SK-N-SH treated with all-trans-retinoic acid at 6 μM for 48 hours (cell line): ENCODE data around the gene ALPG.
"Not testable (repeated sequence)": the region's sequence is repeated elsewhere in the genome, so short reads cannot be mapped to it uniquely, and the experiment has no call there.

Experiments used
- ATAC-seq: fragments of 200-7000 bp; cut with Tn5 transposase; 3 replicates; pipeline ENCODE4 v1.9.1; 2020; ENCODE audit warnings: mild to moderate bottlenecking, moderate library complexity
- ARNTL ChIP-seq: fragments of 450-650 bp; formaldehyde crosslinking; IDR thresholded peaks from 2 replicates; pipeline ENCODE4 v1.5.0; 2020; ENCODE audit warnings: low read depth, mild to moderate bottlenecking, moderate library complexity, borderline replicate concordance
- BACH2 ChIP-seq: fragments of 250-450 bp; sonication (Bioruptor Pico); IDR thresholded peaks from 2 replicates; pipeline ENCODE4 v1.9.0; 2021; ENCODE audit warnings: mild to moderate bottlenecking, borderline replicate concordance
- CSDC2 ChIP-seq: fragments of 250-450 bp; sonication (Bioruptor Pico); IDR thresholded peaks from 2 replicates; pipeline ENCODE4 v1.5.0; 2020; ENCODE audit warnings: mild to moderate bottlenecking, moderate library complexity
- CSRNP3 ChIP-seq: fragments of 250-450 bp; sonication (Bioruptor Pico); IDR thresholded peaks from 2 replicates; pipeline ENCODE4 v1.5.1; 2021; ENCODE audit warnings: mild to moderate bottlenecking, moderate library complexity
- GLIS3 ChIP-seq: fragments of 250-450 bp; sonication (Bioruptor Pico); IDR thresholded peaks from 2 replicates; pipeline ENCODE4 v1.5.0; 2020; ENCODE audit warnings: mild to moderate bottlenecking, moderate library complexity
- ISL1 ChIP-seq: fragments of 250-450 bp; sonication (Bioruptor Pico); IDR thresholded peaks from 2 replicates; pipeline ENCODE4 v2.1.2; 2022; ENCODE audit warnings: mild to moderate bottlenecking, moderate library complexity
- OSR1 ChIP-seq: fragments of 250-450 bp; sonication (Bioruptor Pico); IDR thresholded peaks from 2 replicates; pipeline ENCODE4 v1.8.0; 2022; ENCODE audit warnings: moderate library complexity, mild to moderate bottlenecking, inconsistent platforms
- PATZ1 ChIP-seq: fragments of 250-450 bp; sonication (Bioruptor Pico); IDR thresholded peaks from 2 replicates; pipeline ENCODE4 v1.8.0; 2020; ENCODE audit warnings: mild to moderate bottlenecking, moderate library complexity, borderline replicate concordance
- PPARA ChIP-seq: fragments of 250-450 bp; sonication (Bioruptor Pico); IDR thresholded peaks from 2 replicates; pipeline ENCODE4 v1.5.0; 2020; ENCODE audit warnings: mild to moderate bottlenecking, borderline replicate concordance
- RARB ChIP-seq: fragments of 250-450 bp; sonication (Bioruptor Pico); IDR thresholded peaks from 2 replicates; pipeline ENCODE4 v1.8.0; 2021; ENCODE audit warnings: mild to moderate bottlenecking, moderate library complexity
- SNAI2 ChIP-seq: fragments of 250-450 bp; sonication (Bioruptor Pico); IDR thresholded peaks from 2 replicates; pipeline ENCODE4 v1.5.0; 2020; ENCODE audit warnings: mild to moderate bottlenecking, moderate library complexity
- TOX ChIP-seq: fragments of 250-450 bp; sonication (Bioruptor Pico); IDR thresholded peaks from 2 replicates; pipeline ENCODE4 v1.8.0; 2021; ENCODE audit warnings: mild to moderate bottlenecking, moderate library complexity, borderline replicate concordance
- TSHZ2 ChIP-seq: fragments of 250-450 bp; sonication (Bioruptor Pico); IDR thresholded peaks from 2 replicates; pipeline ENCODE4 v1.5.0; 2020; ENCODE audit warnings: mild to moderate bottlenecking, moderate library complexity
- ZC3H10 ChIP-seq: fragments of 250-450 bp; sonication (Bioruptor Pico); IDR thresholded peaks from 2 replicates; pipeline ENCODE4 v1.5.1; 2021; ENCODE audit warnings: mild to moderate bottlenecking, moderate library complexity
- ZFP3 ChIP-seq: fragments of 250-450 bp; sonication (Bioruptor Pico); IDR thresholded peaks from 2 replicates; pipeline ENCODE4 v1.5.0; 2020; ENCODE audit warnings: mild to moderate bottlenecking, moderate library complexity
- ZFP30 ChIP-seq: fragments of 450-650 bp; formaldehyde crosslinking; IDR thresholded peaks from 2 replicates; pipeline ENCODE4 v1.5.0; 2022; ENCODE audit warnings: mild to moderate bottlenecking, moderate library complexity
- ZNF565 ChIP-seq: fragments of 450-650 bp; formaldehyde crosslinking; conservative IDR thresholded peaks from 2 replicates; pipeline ENCODE4 v1.5.0; 2020; ENCODE audit warnings: low read depth, mild to moderate bottlenecking, moderate library complexity
- ZNF70 ChIP-seq: fragments of 450-650 bp; formaldehyde crosslinking; IDR thresholded peaks from 2 replicates; pipeline ENCODE4 v1.5.0; 2020; ENCODE audit warnings: mild to moderate bottlenecking, moderate library complexity
- ZNF8 ChIP-seq: fragments of 450-650 bp; formaldehyde crosslinking; IDR thresholded peaks from 2 replicates; pipeline ENCODE4 v1.5.0; 2020; ENCODE audit warnings: mild to moderate bottlenecking, moderate library complexity

The ALPG gene

GRCh38 chr2:232363784-232364615 is 42.6 kb upstream of the ALPG start:
- TF ChIP-seq ZC3H10 (CRISPR knock-in tag): no peak
- no peak for TF ChIP-seq PATZ1
- no peak for TF ChIP-seq ZNF8 (CRISPR knock-in tag)
- TF ChIP-seq ARNTL (CRISPR knock-in tag): no peak
- no peak for TF ChIP-seq ISL1 (CRISPR knock-in tag)
- no peak for TF ChIP-seq SNAI2 (CRISPR knock-in tag)
- TF ChIP-seq TSHZ2 (CRISPR knock-in tag): no peak
- TF ChIP-seq OSR1 (CRISPR knock-in tag): no peak
- no peak for TF ChIP-seq ZNF70
- TF ChIP-seq ZNF565 (CRISPR knock-in tag): no peak
- TF ChIP-seq PPARA (CRISPR knock-in tag): no peak
- TF ChIP-seq CSDC2 (CRISPR knock-in tag): no peak
- no peak for TF ChIP-seq ZFP3 (CRISPR knock-in tag)
- TF ChIP-seq BACH2 (CRISPR knock-in tag): no peak
- no peak for TF ChIP-seq TOX (CRISPR knock-in tag)
- no peak for ATAC-seq

GRCh38 chr2:232364806-232365594 is 41.6 kb upstream of the ALPG start:
- not testable (repeated sequence) for ATAC-seq

- ATAC-seq: peak; percentile 95
- TF ChIP-seq TOX (CRISPR knock-in tag) (no peak), OSR1 (CRISPR knock-in tag) (no peak), ZC3H10 (CRISPR knock-in tag) (no peak), ZFP30 (no peak)
Measured at GRCh38 chr2:232365621-232366321, 40.9 kb upstream of the ALPG start.

- not testable (repeated sequence) for ATAC-seq
Measured at GRCh38 chr2:232366461-232366860, 40.2 kb upstream of the ALPG start.

GRCh38 chr2:232367016-232367415 is 39.6 kb upstream of the ALPG start:
- ATAC-seq: no peak
- no peak for TF ChIP-seq ZNF8 (CRISPR knock-in tag)
- no peak for TF ChIP-seq GLIS3 (CRISPR knock-in tag)
- no peak for TF ChIP-seq SNAI2 (CRISPR knock-in tag)
- no peak for TF ChIP-seq ARNTL (CRISPR knock-in tag)
- no peak for TF ChIP-seq ZFP30
- TF ChIP-seq ZNF565 (CRISPR knock-in tag): no peak
- TF ChIP-seq OSR1 (CRISPR knock-in tag): no peak
- TF ChIP-seq RARB (CRISPR knock-in tag): no peak
- no peak for TF ChIP-seq CSRNP3
